K562 (cell line): Measurements from ENCODE around the gene CBL. TPM values are rescaled to one million over a fixed set of nuclear protein-coding genes. Genes with fewer than 3 reads are reported as not detected.

Experiments
- CBFB ChIP-seq: sonication (generic); formaldehyde crosslinking; IDR thresholded peaks from 2 replicates; pipeline ENCODE4 v1.4.0; 2020; ENCODE audit warnings: mild to moderate bottlenecking, missing genetic modification reagents
- HDAC3 ChIP-seq: fragments of 450-650 bp; IDR thresholded peaks from 2 replicates; pipeline ENCODE4 v1.6.1; 2018; ENCODE audit warnings: borderline replicate concordance, mild to moderate bottlenecking, moderate library complexity; ENCODE audit not compliant: partially characterized antibody
- KDM2B ChIP-seq: fragments of 250-450 bp; sonication (Bioruptor Pico); IDR thresholded peaks from 2 replicates; pipeline ENCODE4 v1.8.0; 2021; ENCODE audit warnings: mild to moderate bottlenecking, moderate library complexity
- KDM4B ChIP-seq, 2 experiments: fragments of 450-650 bp in 1 of 2; sonication (generic) in 1 of 2; IDR thresholded peaks; 2 replicates each; pipeline ENCODE4 v1.6.1; 2016 to 2017; ENCODE audit warnings: borderline replicate concordance in 2 of 2, antibody characterized with exemption in 1 of 2, low read depth in 1 of 2, mild to moderate bottlenecking in 1 of 2
- MECOM ChIP-seq: fragments of 250-450 bp; sonication (Bioruptor Pico); IDR thresholded peaks from 2 replicates; pipeline ENCODE4 v1.8.0; 2022; ENCODE audit warnings: inconsistent platforms
- MXI1 ChIP-seq: IDR thresholded peaks from 2 replicates; pipeline ENCODE4 v1.6.1; 2011; ENCODE audit warnings: low read depth, mild to moderate bottlenecking, improper control_type of control experiment, low read length
- RB1 ChIP-seq: fragments of 450-650 bp; IDR thresholded peaks from 2 replicates; pipeline ENCODE4 v1.6.1; 2017; ENCODE audit warnings: low read depth, mild to moderate bottlenecking
- REST ChIP-seq, 2 experiments: fragments of 450-650 bp; formaldehyde crosslinking in 1 of 2; IDR thresholded peaks; 2 replicates each; pipeline versions ENCODE4 v1.4.0 to v1.6.1; 2014 to 2020; ENCODE audit warnings: mild to moderate bottlenecking in 2 of 2, borderline replicate concordance in 1 of 2, low read depth in 1 of 2
- U2AF2 ChIP-seq: fragments of 200-400 bp; formaldehyde crosslinking; optimal IDR thresholded peaks from 2 replicates; pipeline ENCODE3; 2017; ENCODE audit warnings: low read depth, mild to moderate bottlenecking, low read length
- ZNF696 ChIP-seq: fragments of 250-450 bp; sonication (Bioruptor Pico); conservative IDR thresholded peaks from 2 replicates; pipeline ENCODE4 v1.4.0; 2020; ENCODE audit warnings: mild to moderate bottlenecking, moderate library complexity
- polyA plus RNA-seq, 8 experiments: library from polyadenylated mRNA; depleted of rRNA in 4 of 8; stranded (reverse) in 5 of 8; unstranded in 3 of 8; fragments of >200 nt; fragmentation: Nextera tagmentation in 2 of 8; fragmentation: Illumina TruSeq in 1 of 8; extraction: Ambion mirVana in 2 of 8; extraction: Trizol in 1 of 8; gene quantifications; 2 replicates each; pipeline versions ENCODE4 v1.2.1 to v1.2.3, GENCODE V29; 2011 to 2014; ENCODE audit warnings: inconsistent platforms in 1 of 8, missing spikeins in 1 of 8
- total RNA-seq, 7 experiments: library from RNA; depleted of rRNA in 6 of 7; stranded (reverse); fragments of >200 nt in 6 of 7; fragmentation: Illumina TruSeq in 2 of 7; extraction: Trizol in 2 of 7; gene quantifications; 2 replicates each; pipeline versions ENCODE4 v1.2.1 to v1.2.3, GENCODE V29; 2011 to 2021; ENCODE audit warnings: low replicate concordance in 1 of 7
- TF ChIP-seq, protein P1 (sequence below): fragments of 450-650 bp; IDR thresholded peaks from 2 replicates; pipeline ENCODE4 v1.6.1; 2017; ENCODE audit warnings: antibody characterized with exemption
- TF ChIP-seq, protein P2 (sequence below): fragments of 200-800 bp; sonication (Bioruptor generic); IDR thresholded peaks from 2 replicates; pipeline ENCODE4 v1.6.1; 2017; ENCODE audit warnings: missing genetic modification characterization, missing compliant biosample characterization
- TF ChIP-seq, protein P3 (sequence below), 2 experiments: fragments of 200-800 bp in 1 of 2; sonication (Bioruptor generic) in 1 of 2; sonication (generic) in 1 of 2; formaldehyde crosslinking in 1 of 2; IDR thresholded peaks in 1 of 2; conservative IDR thresholded peaks in 1 of 2; 2 replicates each; pipeline versions ENCODE4 v1.5.0 to v1.6.1; 2016 to 2020; ENCODE audit warnings: missing compliant biosample characterization in 1 of 2, missing genetic modification characterization in 1 of 2, missing genetic modification reagents in 1 of 2

The CBL gene
- total and polyA plus RNA-seq, 9 of the 15 experiments (the other 6 are each of a cell fraction or from before 2014, with no cell fraction given) = 3.2 to 24.9 (median 9.9) TPM

DNA sequence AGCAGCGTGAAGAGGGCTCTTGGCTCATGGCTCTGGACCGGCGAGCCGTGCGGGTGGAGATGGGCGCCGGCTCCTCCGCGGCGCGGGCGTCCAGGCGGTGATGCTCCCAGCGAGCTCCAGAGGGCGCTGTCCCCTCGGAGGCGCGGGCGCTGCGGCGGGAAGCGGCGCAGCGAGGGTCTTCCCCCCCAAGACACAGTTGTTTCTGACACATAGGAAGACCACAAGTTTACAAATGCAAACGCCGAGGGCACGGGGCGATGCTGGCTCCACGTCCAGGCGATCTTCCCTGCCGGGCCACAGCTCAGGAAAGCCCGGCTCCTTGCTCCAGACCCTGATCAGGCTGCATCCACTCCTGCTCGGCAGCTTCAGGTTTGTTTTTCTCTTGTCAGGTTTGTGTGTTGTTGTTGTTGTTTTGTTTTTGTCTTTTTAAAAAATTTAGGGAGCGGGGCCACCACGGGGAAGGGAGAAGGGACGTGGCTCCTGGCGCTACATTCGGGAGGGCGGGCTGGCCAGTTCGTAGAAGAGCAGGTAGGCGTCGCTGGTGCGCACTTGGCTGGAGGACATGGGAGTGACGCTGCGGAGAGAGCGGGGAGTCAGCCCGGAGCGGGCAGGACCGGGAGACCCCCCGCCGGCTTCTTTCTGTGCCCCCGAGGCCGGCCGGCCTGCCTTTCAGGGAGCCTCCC, 150.4 kb downstream of the CBL start (continued):
- TF ChIP-seq REST (IDR thresholded peaks at IDR 0.05; ENCODE audit: borderline replicate concordance) (peak; percentile 89), REST (CRISPR knock-in tag; IDR thresholded peaks at IDR 0.05; ENCODE audit: low read depth) (no peak), HDAC3 (no peak), MXI1 (no peak), CBFB (CRISPR knock-in tag) (no peak), RB1 (peak; percentile 94), U2AF2 (no peak), KDM2B (0 out of 2 replicates have a peak, but pooled peaks have one; percentile 53), MECOM (CRISPR knock-in tag) (no peak), ZNF696 (CRISPR knock-in tag) (no peak), KDM4B (IDR thresholded peaks at IDR 0.05; ENCODE audit: borderline replicate concordance in 2 of 2, low read depth in 1 of 2) (no peak)
- TF ChIP-seq, protein P1, sequence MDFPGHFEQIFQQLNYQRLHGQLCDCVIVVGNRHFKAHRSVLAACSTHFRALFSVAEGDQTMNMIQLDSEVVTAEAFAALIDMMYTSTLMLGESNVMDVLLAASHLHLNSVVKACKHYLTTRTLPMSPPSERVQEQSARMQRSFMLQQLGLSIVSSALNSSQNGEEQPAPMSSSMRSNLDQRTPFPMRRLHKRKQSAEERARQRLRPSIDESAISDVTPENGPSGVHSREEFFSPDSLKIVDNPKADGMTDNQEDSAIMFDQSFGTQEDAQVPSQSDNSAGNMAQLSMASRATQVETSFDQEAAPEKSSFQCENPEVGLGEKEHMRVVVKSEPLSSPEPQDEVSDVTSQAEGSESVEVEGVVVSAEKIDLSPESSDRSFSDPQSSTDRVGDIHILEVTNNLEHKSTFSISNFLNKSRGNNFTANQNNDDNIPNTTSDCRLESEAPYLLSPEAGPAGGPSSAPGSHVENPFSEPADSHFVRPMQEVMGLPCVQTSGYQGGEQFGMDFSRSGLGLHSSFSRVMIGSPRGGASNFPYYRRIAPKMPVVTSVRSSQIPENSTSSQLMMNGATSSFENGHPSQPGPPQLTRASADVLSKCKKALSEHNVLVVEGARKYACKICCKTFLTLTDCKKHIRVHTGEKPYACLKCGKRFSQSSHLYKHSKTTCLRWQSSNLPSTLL = no peak
- TF ChIP-seq, protein P2, sequence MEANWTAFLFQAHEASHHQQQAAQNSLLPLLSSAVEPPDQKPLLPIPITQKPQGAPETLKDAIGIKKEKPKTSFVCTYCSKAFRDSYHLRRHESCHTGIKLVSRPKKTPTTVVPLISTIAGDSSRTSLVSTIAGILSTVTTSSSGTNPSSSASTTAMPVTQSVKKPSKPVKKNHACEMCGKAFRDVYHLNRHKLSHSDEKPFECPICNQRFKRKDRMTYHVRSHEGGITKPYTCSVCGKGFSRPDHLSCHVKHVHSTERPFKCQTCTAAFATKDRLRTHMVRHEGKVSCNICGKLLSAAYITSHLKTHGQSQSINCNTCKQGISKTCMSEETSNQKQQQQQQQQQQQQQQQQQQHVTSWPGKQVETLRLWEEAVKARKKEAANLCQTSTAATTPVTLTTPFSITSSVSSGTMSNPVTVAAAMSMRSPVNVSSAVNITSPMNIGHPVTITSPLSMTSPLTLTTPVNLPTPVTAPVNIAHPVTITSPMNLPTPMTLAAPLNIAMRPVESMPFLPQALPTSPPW (CRISPR knock-in tag) = peak; percentile 67; the same call in 1 of the 2 replicates
- TF ChIP-seq, protein P3, sequence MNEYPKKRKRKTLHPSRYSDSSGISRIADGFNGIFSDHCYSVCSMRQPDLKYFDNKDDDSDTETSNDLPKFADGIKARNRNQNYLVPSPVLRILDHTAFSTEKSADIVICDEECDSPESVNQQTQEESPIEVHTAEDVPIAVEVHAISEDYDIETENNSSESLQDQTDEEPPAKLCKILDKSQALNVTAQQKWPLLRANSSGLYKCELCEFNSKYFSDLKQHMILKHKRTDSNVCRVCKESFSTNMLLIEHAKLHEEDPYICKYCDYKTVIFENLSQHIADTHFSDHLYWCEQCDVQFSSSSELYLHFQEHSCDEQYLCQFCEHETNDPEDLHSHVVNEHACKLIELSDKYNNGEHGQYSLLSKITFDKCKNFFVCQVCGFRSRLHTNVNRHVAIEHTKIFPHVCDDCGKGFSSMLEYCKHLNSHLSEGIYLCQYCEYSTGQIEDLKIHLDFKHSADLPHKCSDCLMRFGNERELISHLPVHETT (CRISPR knock-in tag; conservative IDR thresholded peaks at IDR 0.05 in 1 of 2, IDR thresholded peaks at IDR 0.05 in 1 of 2) = no peak
